SU-DHL-6 (cell line): Measurements from ENCODE around the gene RNU6-1.

ENCODE experiments used
- H2AFZ ChIP-seq: fragments of 200-600 bp; sonication (generic); 2 replicates; pipeline ENCODE4 v1.6.1; 2014; ENCODE audit warnings: low read depth, mild to moderate bottlenecking, moderate library complexity, mixed read lengths, antibody characterized with exemption, low read length; ENCODE audit not compliant: severe bottlenecking
- H3F3A ChIP-seq: fragments of 200-600 bp; shearing (Covaris generic); 2 replicates; pipeline ENCODE4 v1.6.0; 2016; ENCODE audit warnings: antibody characterized with exemption, mild to moderate bottlenecking; ENCODE audit not compliant: insufficient read depth
- H3K27ac ChIP-seq: fragments of 200-600 bp; sonication (generic); 2 replicates; pipeline ENCODE4 v1.5.1; 2016; ENCODE audit warnings: low read depth, mild to moderate bottlenecking, low read length, moderate library complexity, mixed read lengths
- H3K27me3 ChIP-seq: fragments of 200-600 bp; sonication (generic), shearing (Covaris generic); 2 replicates; pipeline ENCODE4 v1.6.0; 2014; ENCODE audit warnings: mild to moderate bottlenecking, low read length
- H3K36me3 ChIP-seq: fragments of 200-600 bp; sonication (generic); 2 replicates; pipeline ENCODE4 v1.6.1; 2014; ENCODE audit warnings: mild to moderate bottlenecking, low read length, mixed read lengths
- H3K4me2 ChIP-seq: fragments of 300-600, 200-600 bp; shearing (Covaris generic), sonication (generic); 2 replicates; pipeline ENCODE4 v1.6.0; 2014; ENCODE audit warnings: low read length, low read depth, mild to moderate bottlenecking; ENCODE audit not compliant: poor library complexity, severe bottlenecking
- H3K4me3 ChIP-seq: fragments of 200-600 bp; sonication (generic); 2 replicates; pipeline ENCODE4 v1.5.1; 2014; ENCODE audit warnings: antibody characterized with exemption, low read length, mild to moderate bottlenecking, mixed read lengths; ENCODE audit not compliant: insufficient read depth, poor library complexity, severe bottlenecking
- H3K79me2 ChIP-seq: fragments of 200-600 bp; sonication (generic); 2 replicates; pipeline ENCODE4 v1.6.1; 2014; ENCODE audit warnings: mild to moderate bottlenecking, low read length, moderate library complexity; ENCODE audit not compliant: insufficient read depth
- H3K9ac ChIP-seq: fragments of 200-600 bp; sonication (generic); 2 replicates; pipeline ENCODE4 v1.7.0; 2014; ENCODE audit warnings: mild to moderate bottlenecking, low read length
- H3K9me2 ChIP-seq: fragments of 200-600 bp; sonication (generic); replicated peaks from 2 replicates; pipeline ENCODE4 v1.6.1; 2014; ENCODE audit warnings: low read length; ENCODE audit not compliant: insufficient read depth
- H3K9me3 ChIP-seq: fragments of 200-600 bp; sonication (generic); 2 replicates; pipeline ENCODE4 v1.6.1; 2014; ENCODE audit warnings: low read length, mixed read lengths; ENCODE audit not compliant: insufficient read depth
- H4K20me1 ChIP-seq: fragments of 200-600 bp; sonication (generic); 2 replicates; pipeline ENCODE4 v1.6.1; 2014; ENCODE audit warnings: low read depth, mild to moderate bottlenecking, antibody characterized with exemption, low read length, moderate library complexity, mixed read lengths
- CTCF ChIP-seq: fragments of 200-600 bp; sonication (generic); IDR thresholded peaks from one replicate; pipeline ENCODE4 v1.5.1; 2017; ENCODE audit warnings: antibody characterized with exemption, mild to moderate bottlenecking, low read length, moderate library complexity; ENCODE audit not compliant: insufficient read depth, poor library complexity, severe bottlenecking
- EZH2phosphoT487 ChIP-seq: fragments of 200-600 bp; sonication (generic), shearing (Covaris generic); conservative IDR thresholded peaks from 2 replicates; pipeline ENCODE4 v1.6.1; 2018; ENCODE audit warnings: mild to moderate bottlenecking, antibody characterized with exemption, low read length, moderate library complexity, mixed read lengths

RNU6-1 gene

GRCh38 chr15:67805666-67806516 lies 34.0 kb downstream of the RNU6-1 start:
- Histone ChIP-seq H3K79me2 (no peaks in the 10 kb centered on the region), H3K9ac (no peak overlapping the region), H3K4me3 (no peak overlapping the region), H3K4me2 (no peak overlapping the region), H2AFZ (no peak overlapping the region), H4K20me1 (no peaks in the 10 kb centered on the region), H3K27ac (no peak overlapping the region), H3K9me2 (no peaks in the 10 kb centered on the region), H3K27me3 (no peaks in the 10 kb centered on the region), H3K9me3 (no peaks in the 10 kb centered on the region), H3F3A (no peaks in the 10 kb centered on the region), H3K36me3 (no peaks in the 10 kb centered on the region)
- no peak for TF ChIP-seq EZH2phosphoT487
- no peak for TF ChIP-seq CTCF

- no peaks in the 10 kb centered on the region for H3K27me3 ChIP-seq
- no peaks in the 10 kb centered on the region for H4K20me1 ChIP-seq
- H3K4me2 ChIP-seq, result no peak overlapping the region
- no peaks in the 10 kb centered on the region for H3F3A ChIP-seq
- H3K27ac ChIP-seq, result no peak overlapping the region
- H3K9me3 ChIP-seq, result no peaks in the 10 kb centered on the region
- no peaks in the 10 kb centered on the region for H3K79me2 ChIP-seq
- no peaks in the 10 kb centered on the region for H3K36me3 ChIP-seq
- no peak overlapping the region for H3K4me3 ChIP-seq
- no peak overlapping the region for H2AFZ ChIP-seq
- H3K9ac ChIP-seq, result no peak overlapping the region
- H3K9me2 ChIP-seq, result no peaks in the 10 kb centered on the region
- no peak for TF ChIP-seq EZH2phosphoT487
- TF ChIP-seq CTCF, result no peak
Measured at GRCh38 chr15:67805008-67805665, 34.7 kb downstream of the RNU6-1 start.

- Histone ChIP-seq H3K4me3 (no peak overlapping the region), H3K4me2 (no peak overlapping the region), H3F3A (no peaks in the 10 kb centered on the region), H4K20me1 (no peaks in the 10 kb centered on the region), H3K9me2 (no peaks in the 10 kb centered on the region), H3K27ac (no peak overlapping the region), H3K9ac (no peak overlapping the region), H3K27me3 (no peaks in the 10 kb centered on the region), H2AFZ (no peak overlapping the region), H3K9me3 (no peaks in the 10 kb centered on the region), H3K36me3 (no peaks in the 10 kb centered on the region), H3K79me2 (no peaks in the 10 kb centered on the region)
- no peak for TF ChIP-seq CTCF
- no peak for TF ChIP-seq EZH2phosphoT487
Measured at GRCh38 chr15:67803996-67804843, 35.6 kb downstream of the RNU6-1 start.
